Measurements from ENCODE around the gene KCTD4. TPM values are rescaled to one million over a fixed set of nuclear protein-coding genes. Genes with fewer than 3 reads are reported as not detected.

KCTD4 gene
- total RNA-seq, 1 experiment from 2014 or later: not detected

- no peak overlapping the region for H3K4me3 ChIP-seq
Observed at GRCh38 chr13:45222919-45223318, 22.1 kb upstream of the KCTD4 start.

GRCh38 chr13:45222516-45222915 is 21.7 kb upstream of the KCTD4 start:
- Histone ChIP-seq H3K4me1 (no peaks in the 10 kb centered on the region), H3K27me3 (no peaks in the 10 kb centered on the region), H3K27ac (no peak overlapping the region), H3K36me3 (no peaks in the 10 kb centered on the region), H3K9me3 (replicated peaks) (no peaks in the 10 kb centered on the region), H3K4me3 (no peak overlapping the region)
- DNase-seq: no peak

More at GRCh38 chr13:45222919-45223318, 22.1 kb upstream of the KCTD4 start:
- Histone ChIP-seq H3K4me1 (no peaks in the 10 kb centered on the region), H3K9me3 (replicated peaks) (no peaks in the 10 kb centered on the region), H3K27ac (no peak overlapping the region), H3K36me3 (no peaks in the 10 kb centered on the region), H3K27me3 (no peaks in the 10 kb centered on the region)
- DNase-seq: no peak

GRCh38 chr13:45220403-45220802 is 19.6 kb upstream of the KCTD4 start:
- H3K27me3 ChIP-seq: no peaks in the 10 kb centered on the region
- DNase-seq: no peak
- no peak overlapping the region for H3K4me3 ChIP-seq
- H3K27ac ChIP-seq: no peak overlapping the region
- no peaks in the 10 kb centered on the region for H3K9me3 ChIP-seq (replicated peaks)
- H3K36me3 ChIP-seq: no peaks in the 10 kb centered on the region
- H3K4me1 ChIP-seq: no peaks in the 10 kb centered on the region

- H3K9me3 ChIP-seq (replicated peaks): no peaks in the 10 kb centered on the region
- no peaks in the 10 kb centered on the region for H3K36me3 ChIP-seq
- DNase-seq: no peak
- H3K27me3 ChIP-seq: no peaks in the 10 kb centered on the region
- H3K4me1 ChIP-seq: no peaks in the 10 kb centered on the region
- no peak overlapping the region for H3K27ac ChIP-seq
- H3K4me3 ChIP-seq: no peak overlapping the region
Observed at GRCh38 chr13:45219938-45220375, 19.1 kb upstream of the KCTD4 start.

- DNase-seq: no peak
- Histone ChIP-seq H3K27me3 (no peaks in the 10 kb centered on the region), H3K4me3 (no peak overlapping the region), H3K36me3 (no peaks in the 10 kb centered on the region), H3K9me3 (replicated peaks) (no peaks in the 10 kb centered on the region), H3K4me1 (no peaks in the 10 kb centered on the region), H3K27ac (no peak overlapping the region)
Observed at GRCh38 chr13:45219123-45219891, 18.5 kb upstream of the KCTD4 start.

GRCh38 chr13:45218689-45219088 is 17.8 kb upstream of the KCTD4 start:
- H3K4me3 ChIP-seq: no peak overlapping the region
- H3K9me3 ChIP-seq (replicated peaks): no peaks in the 10 kb centered on the region

GRCh38 chr13:45216193-45216592 is 15.3 kb upstream of the KCTD4 start:
- H3K27ac ChIP-seq: no peak overlapping the region
- no peaks in the 10 kb centered on the region for H3K9me3 ChIP-seq (replicated peaks)
- no peaks in the 10 kb centered on the region for H3K36me3 ChIP-seq
- no peak overlapping the region for H3K4me3 ChIP-seq
- DNase-seq: no peak
- H3K4me1 ChIP-seq: no peaks in the 10 kb centered on the region
- no peaks in the 10 kb centered on the region for H3K27me3 ChIP-seq

More at GRCh38 chr13:45218689-45219088, 17.8 kb upstream of the KCTD4 start:
- Histone ChIP-seq H3K27ac (no peak overlapping the region), H3K27me3 (no peaks in the 10 kb centered on the region), H3K4me1 (no peaks in the 10 kb centered on the region), H3K36me3 (no peaks in the 10 kb centered on the region)
- DNase-seq: no peak

- no peak overlapping the region for H3K27ac ChIP-seq
- no peaks in the 10 kb centered on the region for H3K4me1 ChIP-seq
- peak in 1 of 2 experiments; percentile 13 for DNase-seq
- H3K9me3 ChIP-seq (replicated peaks): no peaks in the 10 kb centered on the region
- H3K4me3 ChIP-seq: no peak overlapping the region
- H3K36me3 ChIP-seq: 0 out of 2 replicates have a peak, but pooled peaks cover under 1% of the 10 kb centered on the region
- H3K27me3 ChIP-seq: no peaks in the 10 kb centered on the region
Observed at GRCh38 chr13:45215392-45216077, 14.7 kb upstream of the KCTD4 start.

GRCh38 chr13:45209229-45209628 is 8.4 kb upstream of the KCTD4 start:
- no peak overlapping the region for H3K27ac ChIP-seq
- H3K4me3 ChIP-seq: no peak overlapping the region
- no peak for DNase-seq

GRCh38 chr13:45208132-45208531 is 7.3 kb upstream of the KCTD4 start:
- no peak overlapping the region for H3K27ac ChIP-seq
- no peaks in the 10 kb centered on the region for H3K9me3 ChIP-seq (replicated peaks)
- no peak for DNase-seq
- 0 out of 2 replicates have a peak, but pooled peaks cover 3% of the 10 kb centered on the region for H3K36me3 ChIP-seq
- H3K27me3 ChIP-seq: no peaks in the 10 kb centered on the region
- peaks cover 22% of the 10 kb centered on the region for H3K4me1 ChIP-seq
- no peak overlapping the region for H3K4me3 ChIP-seq

More at GRCh38 chr13:45209229-45209628, 8.4 kb upstream of the KCTD4 start:
- Histone ChIP-seq H3K4me1 (peaks cover 22% of the 10 kb centered on the region), H3K27me3 (no peaks in the 10 kb centered on the region), H3K9me3 (replicated peaks) (no peaks in the 10 kb centered on the region), H3K36me3 (0 out of 2 replicates have a peak, but pooled peaks cover 3% of the 10 kb centered on the region)

- DNase-seq: peak in 1 of 2 experiments; percentile 29
- peak overlapping the region; percentile 57 for H3K27ac ChIP-seq
Observed at GRCh38 chr13:45207319-45207718, 6.5 kb upstream of the KCTD4 start.

GRCh38 chr13:45206340-45206739 is 5.5 kb upstream of the KCTD4 start:
- no peak overlapping the region for H3K4me3 ChIP-seq
- H3K4me1 ChIP-seq: peaks cover 22% of the 10 kb centered on the region
- peak in 1 of 2 experiments; percentile 18 for DNase-seq

More at GRCh38 chr13:45207319-45207718, 6.5 kb upstream of the KCTD4 start:
- H3K4me1 ChIP-seq: peaks cover 22% of the 10 kb centered on the region
- no peaks in the 10 kb centered on the region for H3K9me3 ChIP-seq (replicated peaks)
- no peak overlapping the region for H3K4me3 ChIP-seq
- H3K36me3 ChIP-seq: 0 out of 2 replicates have a peak, but pooled peaks cover 3% of the 10 kb centered on the region
- no peaks in the 10 kb centered on the region for H3K27me3 ChIP-seq

GRCh38 chr13:45205124-45205523 is 4.3 kb upstream of the KCTD4 start:
- H3K9me3 ChIP-seq (replicated peaks): no peaks in the 10 kb centered on the region
- H3K4me3 ChIP-seq: no peak overlapping the region
- no peak overlapping the region for H3K27ac ChIP-seq

More at GRCh38 chr13:45206340-45206739, 5.5 kb upstream of the KCTD4 start:
- no peaks in the 10 kb centered on the region for H3K9me3 ChIP-seq (replicated peaks)
- H3K36me3 ChIP-seq: 0 out of 2 replicates have a peak, but pooled peaks cover 3% of the 10 kb centered on the region
- H3K27ac ChIP-seq: peak overlapping the region; percentile 57
- H3K27me3 ChIP-seq: no peaks in the 10 kb centered on the region

GRCh38 chr13:45199711-45200110 is 1.1 kb downstream of the KCTD4 start:
- no peaks in the 10 kb centered on the region for H3K9me3 ChIP-seq (replicated peaks)
- H3K27ac ChIP-seq: no peak overlapping the region
- DNase-seq: no peak
- H3K4me1 ChIP-seq: 0 out of 2 replicates have a peak, but pooled peaks cover 8% of the 10 kb centered on the region
- H3K36me3 ChIP-seq: no peaks in the 10 kb centered on the region
- no peak overlapping the region for H3K4me3 ChIP-seq
- no peaks in the 10 kb centered on the region for H3K27me3 ChIP-seq

More at GRCh38 chr13:45205124-45205523, 4.3 kb upstream of the KCTD4 start:
- H3K27me3 ChIP-seq: no peaks in the 10 kb centered on the region
- H3K36me3 ChIP-seq: no peaks in the 10 kb centered on the region
- DNase-seq: no peak
- H3K4me1 ChIP-seq: peaks cover 22% of the 10 kb centered on the region

- H3K4me1 ChIP-seq: 0 out of 2 replicates have a peak, but pooled peaks cover 8% of the 10 kb centered on the region
- no peak for DNase-seq
- H3K4me3 ChIP-seq: no peak overlapping the region
- no peak overlapping the region for H3K27ac ChIP-seq
- H3K36me3 ChIP-seq: no peaks in the 10 kb centered on the region
- H3K9me3 ChIP-seq (replicated peaks): no peaks in the 10 kb centered on the region
- H3K27me3 ChIP-seq: no peaks in the 10 kb centered on the region
Observed at GRCh38 chr13:45198924-45199323, 1.9 kb downstream of the KCTD4 start.

Data from SJCRH30 (cell line).